Mesendoderm (in vitro differentiated cells): ENCODE data around the gene ARHGAP32.

Source experiments
- DNase-seq: peaks from one replicate; pipeline ENCODE4 v3.0.0; 2013
- H2AK5ac ChIP-seq: 2 replicates; pipeline ENCODE4 v1.6.1; 2013; ENCODE audit warnings: low read length, inconsistent platforms
- H2BK120ac ChIP-seq: 2 replicates; pipeline ENCODE4 v1.6.1; 2013; ENCODE audit warnings: low read depth, mild to moderate bottlenecking, low read length, moderate library complexity, mixed read lengths
- H2BK15ac ChIP-seq: replicated peaks from 2 replicates; pipeline ENCODE4 v1.6.1; 2013; ENCODE audit warnings: low read depth, mild to moderate bottlenecking, moderate library complexity
- H2BK5ac ChIP-seq: 2 replicates; pipeline ENCODE4 v1.6.1; 2013; ENCODE audit warnings: low read length, inconsistent platforms
- H3K18ac ChIP-seq: 2 replicates; pipeline ENCODE4 v1.6.1; 2013; ENCODE audit warnings: mild to moderate bottlenecking, low read length, mixed read lengths
- H3K23ac ChIP-seq: one replicate; pipeline ENCODE4 v1.6.1; 2013; ENCODE audit warnings: low read length
- H3K27ac ChIP-seq: 2 replicates; pipeline ENCODE4 v1.5.1; 2013; ENCODE audit warnings: low read depth, mild to moderate bottlenecking, inconsistent platforms, low read length, moderate library complexity
- H3K27me3 ChIP-seq: 2 replicates; pipeline ENCODE4 v1.6.1; 2013; ENCODE audit warnings: low read length, control low read depth, mild to moderate bottlenecking, inconsistent platforms; ENCODE audit not compliant: insufficient read depth, poor library complexity
- H3K36me3 ChIP-seq: 2 replicates; pipeline ENCODE4 v1.6.1; 2013; ENCODE audit warnings: low read length, inconsistent platforms; ENCODE audit not compliant: control insufficient read depth, insufficient read depth
- H3K4ac ChIP-seq: one replicate; pipeline ENCODE4 v1.6.1; 2013; ENCODE audit warnings: low read depth, mild to moderate bottlenecking, low read length, moderate library complexity
- H3K4me1 ChIP-seq: 2 replicates; pipeline ENCODE4 v1.6.1; 2013; ENCODE audit warnings: low read depth, low read length, inconsistent platforms; ENCODE audit not compliant: control insufficient read depth
- H3K4me2 ChIP-seq: 2 replicates; pipeline ENCODE4 v1.6.1; 2013; ENCODE audit warnings: low read length
- H3K4me3 ChIP-seq: 2 replicates; pipeline ENCODE4 v1.5.1; 2013; ENCODE audit warnings: mild to moderate bottlenecking, low read length
- H3K56ac ChIP-seq: one replicate; pipeline ENCODE4 v1.6.1; 2013; ENCODE audit warnings: low read length
- H3K79me1 ChIP-seq: 2 replicates; pipeline ENCODE4 v1.6.1; 2013; ENCODE audit warnings: low read length, inconsistent platforms
- H3K79me2 ChIP-seq: 2 replicates; pipeline ENCODE4 v1.6.1; 2013; ENCODE audit warnings: mild to moderate bottlenecking, low read length; ENCODE audit not compliant: control insufficient read depth, insufficient read depth
- H3K9ac ChIP-seq: 2 replicates; pipeline ENCODE4 v1.6.1; 2013; ENCODE audit warnings: low read length, inconsistent platforms
- H4K5ac ChIP-seq: one replicate; pipeline ENCODE4 v1.6.1; 2013; ENCODE audit warnings: low read length
- H4K8ac ChIP-seq: one replicate; pipeline ENCODE4 v1.6.1; 2013; ENCODE audit warnings: low read depth, mild to moderate bottlenecking, control low read depth, low read length, moderate library complexity
- WGBS: extraction: QIAGEN DNeasy Blood & Tissue Kit; methylation state at CpG from one replicate; pipeline ENCODE4 v1.1.7; 2013; ENCODE audit warnings: low lambda C conversion rate, missing lambda C conversion rate; ENCODE audit not compliant: insufficient coverage; ENCODE audit errors: extremely low coverage; 5-methylcytosine and 5-hydroxymethylcytosine counted together

Gene ARHGAP32

GRCh38 chr11:129106788-129107187 is 85.3 kb downstream of the ARHGAP32 start:
- Histone ChIP-seq H2BK120ac (no peak overlapping the region), H4K5ac (no peak overlapping the region), H3K79me2 (no peaks in the 10 kb centered on the region), H3K27me3 (no peaks in the 10 kb centered on the region), H2AK5ac (no peak overlapping the region), H3K27ac (no peak overlapping the region), H4K8ac (no peak overlapping the region), H3K4me1 (no peaks in the 10 kb centered on the region), H3K18ac (no peak overlapping the region), H3K79me1 (no peaks in the 10 kb centered on the region), H3K23ac (no peak overlapping the region), H3K4ac (no peak overlapping the region), H3K36me3 (no peaks in the 10 kb centered on the region), H3K9ac (no peak overlapping the region), H3K4me3 (no peak overlapping the region), H3K56ac (no peak overlapping the region), H3K4me2 (no peak overlapping the region), H2BK5ac (no peak overlapping the region), H2BK15ac (no peak overlapping the region)
- no peak for DNase-seq
- no CpG with 5 or more reads among the region's 1 CpG for WGBS

- H3K4ac ChIP-seq, result no peak overlapping the region
- no peak overlapping the region for H3K4me2 ChIP-seq
- no peak overlapping the region for H3K23ac ChIP-seq
- H2BK5ac ChIP-seq, result no peak overlapping the region
- H4K8ac ChIP-seq, result no peak overlapping the region
- no peak overlapping the region for H3K56ac ChIP-seq
- H3K18ac ChIP-seq, result no peak overlapping the region
- no peaks in the 10 kb centered on the region for H3K79me1 ChIP-seq
- no peak overlapping the region for H2BK15ac ChIP-seq
- H2BK120ac ChIP-seq, result no peak overlapping the region
- H4K5ac ChIP-seq, result no peak overlapping the region
- no peaks in the 10 kb centered on the region for H3K79me2 ChIP-seq
- WGBS, result no CpG with 5 or more reads among the region's 1 CpG
- H3K27ac ChIP-seq, result no peak overlapping the region
- no peak overlapping the region for H2AK5ac ChIP-seq
- no peak overlapping the region for H3K4me3 ChIP-seq
- H3K9ac ChIP-seq, result no peak overlapping the region
- no peaks in the 10 kb centered on the region for H3K27me3 ChIP-seq
- no peak for DNase-seq
- no peaks in the 10 kb centered on the region for H3K4me1 ChIP-seq
- H3K36me3 ChIP-seq, result no peaks in the 10 kb centered on the region
These were observed 89.4 kb downstream of the ARHGAP32 start for GRCh38 chr11:129102756-129103155.

- H3K4me2 ChIP-seq, result no peak overlapping the region
- no peak overlapping the region for H3K4me3 ChIP-seq
- no peaks in the 10 kb centered on the region for H3K27me3 ChIP-seq
- H3K36me3 ChIP-seq, result no peaks in the 10 kb centered on the region
- no peak overlapping the region for H3K56ac ChIP-seq
- no peak overlapping the region for H3K27ac ChIP-seq
- no peak overlapping the region for H3K23ac ChIP-seq
- H4K5ac ChIP-seq, result no peak overlapping the region
- no peak overlapping the region for H2BK120ac ChIP-seq
- no peak overlapping the region for H2BK5ac ChIP-seq
- H3K79me2 ChIP-seq, result no peaks in the 10 kb centered on the region
- no peak overlapping the region for H3K18ac ChIP-seq
- no peak overlapping the region for H3K9ac ChIP-seq
- H2AK5ac ChIP-seq, result no peak overlapping the region
- H2BK15ac ChIP-seq, result no peak overlapping the region
- no peak overlapping the region for H4K8ac ChIP-seq
- no peaks in the 10 kb centered on the region for H3K79me1 ChIP-seq
- no peak for DNase-seq
- no peaks in the 10 kb centered on the region for H3K4me1 ChIP-seq
- H3K4ac ChIP-seq, result no peak overlapping the region
These were observed 89.9 kb downstream of the ARHGAP32 start for GRCh38 chr11:129102225-129102624.

GRCh38 chr11:129093283-129093682 is 98.8 kb downstream of the ARHGAP32 start:
- Histone ChIP-seq H2BK5ac (no peak overlapping the region), H2BK15ac (no peak overlapping the region), H3K79me1 (no peaks in the 10 kb centered on the region), H4K5ac (no peak overlapping the region), H3K4me3 (no peak overlapping the region), H3K9ac (no peak overlapping the region), H3K79me2 (no peaks in the 10 kb centered on the region), H3K4me1 (no peaks in the 10 kb centered on the region), H4K8ac (no peak overlapping the region), H3K27me3 (no peaks in the 10 kb centered on the region), H3K4me2 (no peak overlapping the region), H3K56ac (no peak overlapping the region), H3K27ac (no peak overlapping the region), H2AK5ac (no peak overlapping the region), H3K18ac (no peak overlapping the region), H3K23ac (no peak overlapping the region), H2BK120ac (no peak overlapping the region), H3K4ac (no peak overlapping the region), H3K36me3 (no peaks in the 10 kb centered on the region)
- no peak for DNase-seq
- 100% methylated on average over 1 of the region's 2 CpGs for WGBS

GRCh38 chr11:129090056-129090455 is 102.1 kb downstream of the ARHGAP32 start:
- no peaks in the 10 kb centered on the region for H3K79me2 ChIP-seq
- no peak overlapping the region for H3K23ac ChIP-seq
- no peak overlapping the region for H3K4me3 ChIP-seq
- H3K18ac ChIP-seq, result no peak overlapping the region
- no peak overlapping the region for H2AK5ac ChIP-seq
- no peaks in the 10 kb centered on the region for H3K4me1 ChIP-seq
- DNase-seq, result no peak
- H3K9ac ChIP-seq, result no peak overlapping the region
- H2BK120ac ChIP-seq, result no peak overlapping the region
- H3K56ac ChIP-seq, result no peak overlapping the region
- no peak overlapping the region for H4K5ac ChIP-seq
- H3K27ac ChIP-seq, result no peak overlapping the region
- H3K79me1 ChIP-seq, result no peaks in the 10 kb centered on the region
- H3K4ac ChIP-seq, result no peak overlapping the region
- no peak overlapping the region for H2BK15ac ChIP-seq
- H4K8ac ChIP-seq, result no peak overlapping the region
- no peaks in the 10 kb centered on the region for H3K36me3 ChIP-seq
- H3K27me3 ChIP-seq, result no peaks in the 10 kb centered on the region
- H2BK5ac ChIP-seq, result no peak overlapping the region
- no CpG with 5 or more reads among the region's 1 CpG for WGBS
- no peak overlapping the region for H3K4me2 ChIP-seq

- no peak overlapping the region for H2AK5ac ChIP-seq
- H3K23ac ChIP-seq, result no peak overlapping the region
- no peak overlapping the region for H3K56ac ChIP-seq
- H2BK5ac ChIP-seq, result no peak overlapping the region
- peak; percentile 43 for DNase-seq
- no peaks in the 10 kb centered on the region for H3K27me3 ChIP-seq
- H2BK120ac ChIP-seq, result no peak overlapping the region
- no peak overlapping the region for H3K4ac ChIP-seq
- H3K4me1 ChIP-seq, result no peaks in the 10 kb centered on the region
- no peak overlapping the region for H4K5ac ChIP-seq
- no CpG with 5 or more reads among the region's 5 CpGs for WGBS
- no peak overlapping the region for H3K27ac ChIP-seq
- H3K36me3 ChIP-seq, result no peaks in the 10 kb centered on the region
- H3K18ac ChIP-seq, result no peak overlapping the region
- no peak overlapping the region for H2BK15ac ChIP-seq
- H3K4me2 ChIP-seq, result no peak overlapping the region
- H3K79me2 ChIP-seq, result no peaks in the 10 kb centered on the region
- no peak overlapping the region for H4K8ac ChIP-seq
- H3K79me1 ChIP-seq, result no peaks in the 10 kb centered on the region
- no peak overlapping the region for H3K9ac ChIP-seq
- H3K4me3 ChIP-seq, result no peak overlapping the region
These were observed 102.8 kb downstream of the ARHGAP32 start for GRCh38 chr11:129089279-129089678.
